GM21360 (cell line): ENCODE data around the gene NUCKS1.

Source experiments
- ATAC-seq: cut with Tn5 transposase; IDR thresholded peaks from one replicate; pipeline ENCODE4 v1.9.1; 2021; ENCODE audit warnings: mild to moderate bottlenecking, moderate library complexity; ENCODE audit not compliant: unreplicated experiment

Gene NUCKS1

GRCh38 chr1:205670611-205671430, 79.2 kb downstream of the NUCKS1 start:
- no peak for ATAC-seq

GRCh38 chr1:205670150-205670446, 79.9 kb downstream of the NUCKS1 start:
- no peak for ATAC-seq

- peak; percentile 42 for ATAC-seq
These were observed 80.4 kb downstream of the NUCKS1 start for GRCh38 chr1:205669341-205670149.

GRCh38 chr1:205668951-205669340, 81.0 kb downstream of the NUCKS1 start:
- ATAC-seq: peak; percentile 34

- ATAC-seq: no peak
These were observed 81.9 kb downstream of the NUCKS1 start for GRCh38 chr1:205667909-205668643.

GRCh38 chr1:205666372-205667166, 83.4 kb downstream of the NUCKS1 start:
- no peak for ATAC-seq

GRCh38 chr1:205665201-205666045, 84.6 kb downstream of the NUCKS1 start:
- ATAC-seq: no peak

- ATAC-seq: no peak
These were observed 85.5 kb downstream of the NUCKS1 start for GRCh38 chr1:205664399-205665017.

- ATAC-seq: no peak
These were observed 86.6 kb downstream of the NUCKS1 start for GRCh38 chr1:205663286-205663936.
